ENCODE results near the gene TMEM150B.

Gene TMEM150B

GRCh38 chr19:55276720-55277430 is 48.3 kb downstream of the TMEM150B start:
- no peak for DNase-seq (ENCODE audit: low read depth)

GRCh38 chr19:55275851-55276719 is 49.1 kb downstream of the TMEM150B start:
- DNase-seq (ENCODE audit: low read depth): no peak

- DNase-seq (ENCODE audit: low read depth): no peak
Measured at GRCh38 chr19:55273978-55274707, 51.0 kb downstream of the TMEM150B start.

- no peak for DNase-seq (ENCODE audit: low read depth)
Measured at GRCh38 chr19:55272142-55272541, 53.0 kb downstream of the TMEM150B start.

- no peak for DNase-seq (ENCODE audit: low read depth)
Measured at GRCh38 chr19:55270172-55270942, 54.8 kb downstream of the TMEM150B start.

- no peak for DNase-seq (ENCODE audit: low read depth)
Measured at GRCh38 chr19:55269299-55269698, 55.8 kb downstream of the TMEM150B start.

- DNase-seq (ENCODE audit: low read depth): no peak
Measured at GRCh38 chr19:55266840-55267239, 58.3 kb downstream of the TMEM150B start.

GRCh38 chr19:55266404-55266803 is 58.7 kb downstream of the TMEM150B start:
- DNase-seq (ENCODE audit: low read depth): no peak

- DNase-seq (ENCODE audit: low read depth): no peak
Measured at GRCh38 chr19:55265723-55266386, 59.3 kb downstream of the TMEM150B start.

- no peak for DNase-seq (ENCODE audit: low read depth)
Measured at GRCh38 chr19:55265173-55265572, 60.0 kb downstream of the TMEM150B start.

GRCh38 chr19:55264531-55264930 is 60.6 kb downstream of the TMEM150B start:
- DNase-seq (ENCODE audit: low read depth): no peak

All from activated T-cell treated with anti-CD3 and anti-CD28 coated beads for 1 hour (primary cell).